KBM-7 (cell line): ENCODE measurements around the gene HPN.
"Not testable (repeated sequence)": the region's sequence is repeated elsewhere in the genome, so short reads cannot be mapped to it uniquely, and the experiment has no call there.

Experiments used
- DNase-seq: peaks from one replicate; pipeline ENCODE4 v3.0.0-alpha.2; 2015
- in situ Hi-C: fragments of 300-500 bp; cut with MboI; formaldehyde crosslinking; loops from 2 replicates; pipeline ENCODE4 v1.14.3; 2020; ENCODE audit warnings: low sequenced_read_pairs, low pct_unique_long_range_greater_than_20kb, mixed read lengths

The HPN gene

GRCh38 chr19:35007427-35007826 lies 34.1 kb upstream of the HPN start:
- in situ Hi-C loops: not testable (repeated sequence)

GRCh38 chr19:35008891-35009341 lies 32.6 kb upstream of the HPN start:
- no peak for DNase-seq
- in situ Hi-C loops: no loop called here

More at GRCh38 chr19:35007427-35007826, 34.1 kb upstream of the HPN start:
- DNase-seq: not testable (repeated sequence)

GRCh38 chr19:35009424-35010415 lies 31.8 kb upstream of the HPN start:
- no peak for DNase-seq
- in situ Hi-C loops: no loop called here

- no peak for DNase-seq
- in situ Hi-C loops: no loop called here
These were observed 30.3 kb upstream of the HPN start for GRCh38 chr19:35011091-35011689.

- in situ Hi-C loops: no loop called here
- DNase-seq: no peak
These were observed 29.5 kb upstream of the HPN start for GRCh38 chr19:35011737-35012682.

GRCh38 chr19:35013041-35013819 lies 28.3 kb upstream of the HPN start:
- in situ Hi-C loops: no loop called here
- DNase-seq: peak; percentile 87

- in situ Hi-C loops: no loop called here
- DNase-seq: peak; percentile 47
These were observed 27.4 kb upstream of the HPN start for GRCh38 chr19:35013820-35014754.

GRCh38 chr19:35014774-35015173 lies 26.7 kb upstream of the HPN start:
- in situ Hi-C loops, DNase-seq: not testable (repeated sequence)

- no peak for DNase-seq
- in situ Hi-C loops: no loop called here
These were observed 26.1 kb upstream of the HPN start for GRCh38 chr19:35015270-35015953.

- in situ Hi-C loops: no loop called here
- no peak for DNase-seq
These were observed 25.6 kb upstream of the HPN start for GRCh38 chr19:35015954-35016351.

- DNase-seq: no peak
- in situ Hi-C loops: no loop called here
These were observed 24.0 kb upstream of the HPN start for GRCh38 chr19:35017507-35017906.

- DNase-seq: no peak
- in situ Hi-C loops: no loop called here
These were observed 23.1 kb upstream of the HPN start for GRCh38 chr19:35018379-35018778.

GRCh38 chr19:35019144-35019543 lies 22.4 kb upstream of the HPN start:
- in situ Hi-C loops: no loop called here
- DNase-seq: no peak

- DNase-seq: no peak
- in situ Hi-C loops: no loop called here
These were observed 20.5 kb upstream of the HPN start for GRCh38 chr19:35021016-35021415.

GRCh38 chr19:35021596-35021995 lies 19.9 kb upstream of the HPN start:
- DNase-seq: no peak
- in situ Hi-C loops: no loop called here

GRCh38 chr19:35022460-35022859 lies 19.1 kb upstream of the HPN start:
- in situ Hi-C loops: no loop called here
- DNase-seq: no peak

GRCh38 chr19:35023428-35023827 lies 18.1 kb upstream of the HPN start:
- in situ Hi-C loops: no loop called here
- no peak for DNase-seq
